ENCODE results near the gene CCDC152.

- TF ChIP-seq EP300 (IDR thresholded peaks at IDR 0.05) (no peak), CTCF (IDR thresholded peaks at IDR 0.05) (no peak), POLR2A (IDR thresholded peaks at IDR 0.05) (peak in 1 of 4 donors; percentile 27), POLR2AphosphoS5 (IDR thresholded peaks at IDR 0.05) (no peak)
These were observed 44.2 kb downstream of the CCDC152 start for GRCh38 chr5:42800748-42801330.
